Left lung (tissue), 10 donors: ENCODE data around the gene TMEM175. TPM values are rescaled to one million over a fixed set of nuclear protein-coding genes. Genes with fewer than 3 reads are reported as not detected.

Source experiments
- ATAC-seq: fragments of 200-7000 bp; cut with Tn5 transposase; one replicate; pipeline ENCODE4 v1.9.1; 2020; ENCODE audit warnings: moderate library complexity
- DNase-seq, 4 donors: peaks; one replicate each; pipeline ENCODE4 v3.0.0-alpha.2; 2013 to 2020
- H3K27ac ChIP-seq, 2 donors: fragments of 200-600 bp; sonication (generic) in 1 of 2; one replicate each; pipeline versions ENCODE4 v1.5.0 to v1.8.0; 2020 to 2021
- H3K27me3 ChIP-seq, 2 donors: fragments of 200-600 bp; sonication (generic) in 1 of 2; one replicate each; pipeline versions ENCODE4 v1.5.0 to v1.8.0; 2020 to 2021
- H3K36me3 ChIP-seq, 2 donors: fragments of 200-600 bp; sonication (generic) in 1 of 2; one replicate each; pipeline versions ENCODE4 v1.5.0 to v1.8.0; 2020 to 2021
- H3K4me1 ChIP-seq, 2 donors: fragments of 200-600 bp; one replicate each; pipeline ENCODE4 v1.8.0; 2021
- H3K4me3 ChIP-seq, 2 donors: fragments of 200-600 bp; sonication (generic) in 1 of 2; one replicate each; pipeline versions ENCODE4 v1.5.0 to v1.8.0; 2020 to 2021; ENCODE audit warnings: mild to moderate bottlenecking in 1 of 2
- H3K9me3 ChIP-seq, 2 donors: fragments of 200-600 bp; sonication (generic) in 1 of 2; one replicate each; pipeline versions ENCODE4 v1.5.0 to v1.8.0; 2020 to 2021
- CTCF ChIP-seq, 2 donors: fragments of 200-600 bp; sonication (generic) in 1 of 2; IDR thresholded peaks; one replicate each; pipeline versions ENCODE4 v1.5.0 to v1.8.0; 2021; ENCODE audit warnings: antibody characterized with exemption in 2 of 2
- intact Hi-C, 2 donors: fragments of 100-400 bp; cut with DNase I; formaldehyde crosslinking; loops; one replicate each; pipeline versions ENCODE4 v1.11.2 to v1.14.2; 2022
- polyA plus RNA-seq, 6 donors: library from polyadenylated mRNA; unstranded; fragments of 120-200 nt; gene quantifications; one replicate each; pipeline ENCODE4 v1.2.1, GENCODE V29; 2013; ENCODE audit not compliant: insufficient read length in 6 of 6
- total RNA-seq, 2 donors: library from RNA; stranded (reverse); fragmentation: NEBNext Ultra II Directional; extraction: Animal tissue kit (Norgen Biotek cat#: 25700); gene quantifications; one replicate each; pipeline ENCODE4 v1.2.1, GENCODE V29; 2021
- donor health status: DM: no; HTN: yes; CAD: no.
- donor health status: DM: no; HTN: no; CAD: no.

TMEM175 gene
- total and polyA plus RNA-seq, 8 donors, result 24.4 to 38.7 (median 27.6) TPM

GRCh38 chr4:884259-884658, 48.0 kb upstream of the TMEM175 start:
- no peak overlapping the region for H3K27ac ChIP-seq

GRCh38 chr4:884896-885295, 47.4 kb upstream of the TMEM175 start:
- no peak for TF ChIP-seq CTCF (IDR thresholded peaks at IDR 0.05)
- H3K9me3 ChIP-seq, result no peaks in the 10 kb centered on the region
- no peak for ATAC-seq
- DNase-seq, result no peak
- H3K4me1 ChIP-seq, result no peaks in the 10 kb centered on the region
- H3K27me3 ChIP-seq, result no peaks in the 10 kb centered on the region
- H3K36me3 ChIP-seq, result peaks cover 0 to 100% of the 10 kb centered on the region in 2 donors
- intact Hi-C loops, result no loop called here
- H3K4me3 ChIP-seq, result no peak overlapping the region
- H3K27ac ChIP-seq, result no peak overlapping the region

More at GRCh38 chr4:884259-884658, 48.0 kb upstream of the TMEM175 start:
- H3K36me3 ChIP-seq, result peaks cover 0 to 100% of the 10 kb centered on the region in 2 donors
- H3K9me3 ChIP-seq, result no peaks in the 10 kb centered on the region
- DNase-seq (no peak), ATAC-seq (no peak)
- H3K4me3 ChIP-seq, result no peak overlapping the region
- no peaks in the 10 kb centered on the region for H3K4me1 ChIP-seq
- no peak for TF ChIP-seq CTCF (IDR thresholded peaks at IDR 0.05)
- no peaks in the 10 kb centered on the region for H3K27me3 ChIP-seq
- intact Hi-C loops, result no loop called here

- H3K27me3 ChIP-seq, result no peaks in the 10 kb centered on the region
- DNase-seq (no peak), ATAC-seq (no peak)
- peaks cover 0 to 100% of the 10 kb centered on the region in 2 donors for H3K36me3 ChIP-seq
- no peak overlapping the region for H3K4me3 ChIP-seq
- no peak overlapping the region for H3K27ac ChIP-seq
- no peaks in the 10 kb centered on the region for H3K4me1 ChIP-seq
- TF ChIP-seq CTCF (IDR thresholded peaks at IDR 0.05), result no peak
- intact Hi-C loops, result no loop called here
- H3K9me3 ChIP-seq, result no peaks in the 10 kb centered on the region
These were observed 46.9 kb upstream of the TMEM175 start for GRCh38 chr4:885353-885752.

- Histone ChIP-seq H3K9me3 (no peaks in the 10 kb centered on the region), H3K27me3 (no peaks in the 10 kb centered on the region), H3K4me1 (no peaks in the 10 kb centered on the region), H3K36me3 (peaks cover 0 to 100% of the 10 kb centered on the region in 2 donors), H3K4me3 (no peak overlapping the region), H3K27ac (no peak overlapping the region)
- TF ChIP-seq CTCF (IDR thresholded peaks at IDR 0.05), result no peak
- DNase-seq, result no peak
- intact Hi-C loops, result no loop called here
- ATAC-seq, result no peak
These were observed 46.0 kb upstream of the TMEM175 start for GRCh38 chr4:886244-886643.

- H3K4me3 ChIP-seq, result no peak overlapping the region
- ATAC-seq (no peak), DNase-seq (no peak)
- H3K27ac ChIP-seq, result no peak overlapping the region
- no peaks in the 10 kb centered on the region for H3K4me1 ChIP-seq
- H3K9me3 ChIP-seq, result no peaks in the 10 kb centered on the region
- intact Hi-C loops, result no loop called here
- no peaks in the 10 kb centered on the region for H3K27me3 ChIP-seq
- H3K36me3 ChIP-seq, result peaks cover 0 to 100% of the 10 kb centered on the region in 2 donors
- TF ChIP-seq CTCF (IDR thresholded peaks at IDR 0.05), result no peak
These were observed 45.1 kb upstream of the TMEM175 start for GRCh38 chr4:887034-887763.
